Pancreas (tissue), 10 donors: Measurements from ENCODE around the gene MOCS3. TPM values are rescaled to one million over a fixed set of nuclear protein-coding genes. Genes with fewer than 3 reads are reported as not detected.

Experiments
- ATAC-seq, 4 donors: fragments of 200-7000 bp; cut with Tn5 transposase; one replicate each; pipeline versions ENCODE4 v1.8.0 to v1.9.1; 2020; ENCODE audit warnings: mild to moderate bottlenecking in 4 of 4, moderate library complexity in 4 of 4
- DNase-seq, 6 donors: peaks; one replicate each; pipeline ENCODE4 v3.0.0-alpha.2; 2020
- FAIRE-seq: peaks from 2 replicates; lab custom pipeline; 2012; peaks lifted over from hg19 to GRCh38; lab: Jason Lieb, UNC
- H3K27ac ChIP-seq, 4 donors: fragments of 200-600 bp; sonication (generic); 1 replicate in 3 of 4; 2 replicates in 1 of 4; pipeline versions ENCODE4 v1.5.0 to v1.8.0; 2020
- H3K27me3 ChIP-seq, 4 donors: fragments of 200-600 bp; one replicate each; pipeline ENCODE4 v1.8.0; 2021
- H3K36me3 ChIP-seq, 3 donors: fragments of 200-600 bp; sonication (generic) in 1 of 3; one replicate each; pipeline versions ENCODE4 v1.5.0 to v1.8.0; 2020 to 2021
- H3K4me1 ChIP-seq, 3 donors: fragments of 200-600 bp; one replicate each; pipeline ENCODE4 v1.8.0; 2021
- H3K4me3 ChIP-seq, 4 donors: fragments of 200-600 bp; sonication (generic) in 2 of 4; one replicate each; pipeline versions ENCODE4 v1.5.0 to v1.8.0; 2020 to 2021
- H3K9me3 ChIP-seq, 4 donors: fragments of 200-600 bp; one replicate each; pipeline ENCODE4 v1.8.0; 2021
- CTCF ChIP-seq, 4 donors: fragments of 200-600 bp; sonication (generic) in 3 of 4; IDR thresholded peaks; one replicate each; pipeline versions ENCODE4 v1.5.0 to v1.8.0; 2021; ENCODE audit warnings: antibody characterized with exemption in 4 of 4
- WGBS, 2 donors: extraction: QIAGEN DNeasy Blood & Tissue Kit; methylation state at CpG; one replicate each; pipeline ENCODE4 v1.1.7; 2013; 5-methylcytosine and 5-hydroxymethylcytosine counted together
- intact Hi-C, 3 donors: fragments of 100-400 bp; cut with DNase I; formaldehyde crosslinking; loops; one replicate each; pipeline versions ENCODE4 v1.11.1 to v1.14.2; 2022
- polyA plus RNA-seq, 2 donors: library from polyadenylated mRNA; stranded (reverse); fragments of 200-250 nt; gene quantifications; one replicate each; pipeline ENCODE4 v1.2.3, GENCODE V29; 2013
- total RNA-seq, 6 donors: library from RNA; stranded (reverse); fragmentation: NEBNext Ultra II Directional in 4 of 6; extraction: Animal tissue kit (Norgen Biotek cat#: 25700) in 4 of 6; gene quantifications; one replicate each; pipeline versions ENCODE4 v1.2.1 to v1.2.4, GENCODE V29; 2021 to 2023
- donor health status: healthy with polysubstance abuse.
- donor health status: DM: no; HTN: no; CAD: no; lungs with moderate emphysema.
- donor health status: DM: no; HTN: no; CAD: no.
- donor health status: control.
- donor health status: control.
- donor health status: Bipolar disorder and iron deficiency.
- donor health status: DM: yes; HTN: yes; CAD: no.
- donor health status: DM: no; HTN: no; CAD: no.
- donor health status: DM: no; HTN: no; CAD: no.
- donor health status: DM: yes; HTN: yes; CAD: no.

MOCS3 gene
- total and polyA plus RNA-seq, 8 donors = 0.72 to 2.3 (median 1.8) TPM

- H3K4me1 ChIP-seq = peaks cover 23 to 40% (median 32%) of the 10 kb centered on the region in 3 donors
- H3K27me3 ChIP-seq = no peaks in the 10 kb centered on the region
- H3K27ac ChIP-seq = no peak overlapping the region
- peaks cover 0 to 6% (median 4%) of the 10 kb centered on the region in 3 donors for H3K36me3 ChIP-seq
- intact Hi-C loops = no loop called here
- H3K9me3 ChIP-seq = no peaks in the 10 kb centered on the region
- H3K4me3 ChIP-seq = no peak overlapping the region
- WGBS, 2 donors = 65 to 71% methylated on average over 6 of the region's 6 CpGs
- DNase-seq = peak in 4 of 6 donors; percentile 14 to 66 (median 60)
- FAIRE-seq = no peak
- no peak for TF ChIP-seq CTCF (IDR thresholded peaks at IDR 0.05)
- peak in 2 of 4 donors; percentile 37 to 47 for ATAC-seq
These were observed 39.1 kb upstream of the MOCS3 start for GRCh38 chr20:50919567-50919966.

- Histone ChIP-seq H3K27me3 (no peaks in the 10 kb centered on the region), H3K36me3 (peaks cover 0 to 6% (median 4%) of the 10 kb centered on the region in 3 donors), H3K9me3 (no peaks in the 10 kb centered on the region), H3K4me3 (no peak overlapping the region), H3K27ac (no peak overlapping the region), H3K4me1 (peaks cover 13 to 37% (median 35%) of the 10 kb centered on the region in 3 donors)
- no peak for DNase-seq
- ATAC-seq = no peak
- intact Hi-C loops = loop anchor here in 1 of 3 donors (10.0 kb wide), 1 partner anchor 126 kb away; the partner anchor contains the start of gene BCAS4
- TF ChIP-seq CTCF (IDR thresholded peaks at IDR 0.05) = no peak
- no peak for FAIRE-seq
These were observed 37.6 kb upstream of the MOCS3 start for GRCh38 chr20:50920997-50921396.

DNA sequence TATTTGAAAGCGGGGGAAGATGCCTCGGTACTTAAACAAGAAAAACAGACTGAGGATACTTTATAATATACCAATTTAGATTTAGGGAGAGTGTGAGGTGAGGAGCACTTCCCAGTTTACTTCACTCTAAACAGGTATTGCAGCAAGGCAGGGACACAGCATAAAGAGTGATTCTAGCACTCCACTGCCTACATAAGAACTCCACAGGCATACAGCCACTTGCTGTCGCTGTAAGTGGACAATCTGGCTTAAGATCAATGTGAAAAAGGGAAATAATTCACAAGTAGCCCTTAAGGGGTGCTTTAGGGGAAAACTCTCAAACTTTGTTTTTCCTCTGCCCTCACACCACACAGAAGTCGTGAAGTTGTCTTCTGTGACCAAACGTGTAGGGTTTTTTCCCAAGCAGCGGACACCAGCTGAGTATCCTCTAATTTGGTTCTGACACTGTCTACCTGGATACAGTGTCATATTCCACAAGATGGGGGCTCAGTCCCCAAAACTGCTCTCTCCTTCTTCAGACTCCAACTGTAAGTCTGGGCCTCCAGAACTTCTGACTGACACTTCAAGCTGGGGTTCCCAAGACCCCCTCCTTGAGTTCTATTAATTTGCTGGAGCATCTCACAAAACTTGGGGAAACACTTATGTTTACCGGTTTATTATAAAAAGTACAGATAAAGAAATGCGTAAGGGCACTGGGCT is 36.7 kb upstream of the MOCS3 start:
- no peak for DNase-seq
- Histone ChIP-seq H3K27me3 (no peaks in the 10 kb centered on the region), H3K36me3 (peaks cover 0 to 6% (median 4%) of the 10 kb centered on the region in 3 donors), H3K4me1 (peaks cover 9 to 39% (median 39%) of the 10 kb centered on the region in 3 donors), H3K27ac (no peak overlapping the region), H3K4me3 (no peak overlapping the region), H3K9me3 (no peaks in the 10 kb centered on the region)
- 66 to 71% methylated on average over 8 of the region's 8 CpGs for WGBS, 2 donors
- no peak for ATAC-seq
- intact Hi-C loops = loop anchor here in 1 of 3 donors (10.0 kb wide), 1 partner anchor 127 kb away; the partner anchor contains the start of gene BCAS4
- no peak for TF ChIP-seq CTCF (IDR thresholded peaks at IDR 0.05)
- FAIRE-seq = no peak

DNA sequence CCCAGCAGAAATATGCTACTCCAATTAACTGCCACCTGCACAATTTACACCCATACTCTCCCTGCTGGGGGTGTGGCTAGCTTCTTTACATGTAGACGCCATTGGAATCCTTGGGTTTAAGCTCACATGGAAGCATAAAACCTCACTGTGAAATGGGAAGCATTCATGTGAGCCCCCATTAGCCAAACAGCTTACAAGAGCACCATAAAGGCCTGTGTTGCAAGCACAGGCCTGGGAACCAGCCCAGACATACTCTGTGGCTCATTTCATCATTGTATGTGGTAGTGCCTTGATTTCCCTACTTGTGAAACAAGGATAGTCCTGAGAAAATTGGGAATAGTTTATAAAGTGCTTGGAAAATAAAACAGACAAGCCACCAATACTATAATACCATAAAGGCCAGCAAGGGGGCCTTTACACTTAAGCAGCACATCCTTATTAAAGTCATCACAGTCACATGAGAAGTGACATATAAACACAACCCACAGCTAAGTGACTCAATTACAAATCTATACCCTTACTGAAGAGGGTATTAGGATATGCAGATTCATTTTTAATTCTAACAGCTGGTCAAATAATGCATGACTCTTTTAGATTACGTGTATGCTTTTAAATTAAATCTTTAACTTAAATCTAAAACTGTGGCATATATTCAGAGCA is 34.2 kb upstream of the MOCS3 start:
- Histone ChIP-seq H3K36me3 (peaks cover 0 to 6% (median 4%) of the 10 kb centered on the region in 3 donors), H3K9me3 (no peaks in the 10 kb centered on the region), H3K4me1 (peaks cover 0 to 47% (median 32%) of the 10 kb centered on the region in 3 donors), H3K4me3 (no peak overlapping the region), H3K27me3 (no peaks in the 10 kb centered on the region), H3K27ac (no peak overlapping the region)
- 58 to 61% methylated on average over 2 of the region's 2 CpGs for WGBS, 2 donors
- FAIRE-seq (no peak), ATAC-seq (no peak), DNase-seq (no peak)
- TF ChIP-seq CTCF (IDR thresholded peaks at IDR 0.05) = no peak
- intact Hi-C loops = loop anchor here in 1 of 3 donors (10.0 kb wide), 1 partner anchor 130 kb away; the partner anchor contains the start of gene BCAS4
